GM12891 (cell line): ENCODE measurements around the gene SYNE1.

Experiments
- DNase-seq: peaks from one replicate; pipeline ENCODE4 v3.0.0; 2011; ENCODE audit warnings: low spot score; ENCODE audit not compliant: insufficient read length
- FAIRE-seq: peaks from 2 replicates; lab custom pipeline; 2011; peaks lifted over from hg19 to GRCh38; lab: Jason Lieb, UNC
- PAX5 ChIP-seq: IDR thresholded peaks from 2 replicates; pipeline ENCODE4 v1.6.1; 2011; ENCODE audit warnings: low read length, moderate library complexity, mild to moderate bottlenecking; ENCODE audit not compliant: insufficient read depth, severe bottlenecking
- POLR2A ChIP-seq: IDR thresholded peaks from 2 replicates; pipeline ENCODE4 v1.6.1; 2011; ENCODE audit warnings: low read depth, low read length, control low read depth
- POLR2AphosphoS5 ChIP-seq: IDR thresholded peaks from 2 replicates; pipeline ENCODE4 v1.6.1; 2011; ENCODE audit warnings: low read depth, low read length, control low read depth
- POU2F2 ChIP-seq: IDR thresholded peaks from 2 replicates; pipeline ENCODE4 v1.6.1; 2011; ENCODE audit warnings: low read depth, mild to moderate bottlenecking, control low read depth, low read length, moderate library complexity
- SPI1 ChIP-seq: IDR thresholded peaks from 2 replicates; pipeline ENCODE4 v1.6.1; 2011; ENCODE audit warnings: low read depth, low read length, control low read depth
- TAF1 ChIP-seq: IDR thresholded peaks from 2 replicates; pipeline ENCODE4 v1.6.1; 2011; ENCODE audit warnings: low read depth, low read length, control low read depth

SYNE1 gene

GRCh38 chr6:152609125-152609670, 28.0 kb downstream of the SYNE1 start:
- FAIRE-seq: no peak
- no peak for DNase-seq
- TF ChIP-seq POLR2A (no peak), POU2F2 (no peak), PAX5 (no peak), TAF1 (no peak), POLR2AphosphoS5 (no peak), SPI1 (no peak)

- no peak for DNase-seq
- TF ChIP-seq PAX5 (no peak), TAF1 (no peak), SPI1 (no peak), POLR2AphosphoS5 (no peak), POU2F2 (no peak), POLR2A (no peak)
- no peak for FAIRE-seq
Measured at GRCh38 chr6:152605941-152606340, 31.2 kb downstream of the SYNE1 start.

DNA sequence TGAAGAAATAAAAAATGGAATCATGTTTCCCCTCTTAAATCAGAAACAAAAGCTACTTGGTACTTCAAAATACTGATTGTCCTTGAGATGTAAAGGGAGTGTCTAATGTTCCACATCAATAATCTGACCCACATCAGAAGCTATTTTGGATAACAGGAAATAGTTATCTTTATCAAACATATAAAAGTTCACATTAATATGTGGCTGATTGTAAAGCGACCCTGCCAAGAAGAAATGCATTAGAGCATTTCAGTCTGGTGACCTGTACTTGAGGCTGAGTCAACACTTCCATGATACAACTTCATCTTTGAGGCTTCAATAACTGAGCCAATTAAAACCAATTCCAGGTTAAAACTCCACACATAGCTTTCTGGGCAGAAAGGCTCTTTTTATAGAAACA, 31.8 kb downstream of the SYNE1 start:
- TF ChIP-seq POU2F2: no peak
- TF ChIP-seq POLR2A: no peak
- TF ChIP-seq TAF1: no peak
- TF ChIP-seq SPI1: no peak
- TF ChIP-seq PAX5: no peak
- TF ChIP-seq POLR2AphosphoS5: no peak
- DNase-seq: no peak
- no peak for FAIRE-seq

GRCh38 chr6:152603911-152604310, 33.3 kb downstream of the SYNE1 start:
- FAIRE-seq: no peak
- no peak for DNase-seq
- no peak for TF ChIP-seq POLR2A
- no peak for TF ChIP-seq SPI1
- no peak for TF ChIP-seq POU2F2
- no peak for TF ChIP-seq POLR2AphosphoS5

GRCh38 chr6:152600022-152600421, 37.1 kb downstream of the SYNE1 start:
- FAIRE-seq (no peak), DNase-seq (no peak)
- TF ChIP-seq SPI1 (no peak), TAF1 (no peak), POLR2AphosphoS5 (no peak), POU2F2 (no peak), PAX5 (no peak)

GRCh38 chr6:152598901-152599537, 38.1 kb downstream of the SYNE1 start:
- FAIRE-seq (no peak), DNase-seq (no peak)
- TF ChIP-seq SPI1: no peak
- TF ChIP-seq TAF1: no peak
- no peak for TF ChIP-seq POLR2AphosphoS5
- TF ChIP-seq PAX5: no peak
- TF ChIP-seq POLR2A: no peak
- TF ChIP-seq POU2F2: no peak

- DNase-seq: no peak
- TF ChIP-seq PAX5 (no peak), TAF1 (no peak)
- no peak for FAIRE-seq
Measured at GRCh38 chr6:152598421-152598820, 38.7 kb downstream of the SYNE1 start.

- FAIRE-seq: no peak
- no peak for DNase-seq
- TF ChIP-seq SPI1 (no peak), POLR2A (no peak), POU2F2 (no peak), POLR2AphosphoS5 (no peak), PAX5 (no peak), TAF1 (no peak)
Measured at GRCh38 chr6:152596726-152597125, 40.4 kb downstream of the SYNE1 start.

DNA sequence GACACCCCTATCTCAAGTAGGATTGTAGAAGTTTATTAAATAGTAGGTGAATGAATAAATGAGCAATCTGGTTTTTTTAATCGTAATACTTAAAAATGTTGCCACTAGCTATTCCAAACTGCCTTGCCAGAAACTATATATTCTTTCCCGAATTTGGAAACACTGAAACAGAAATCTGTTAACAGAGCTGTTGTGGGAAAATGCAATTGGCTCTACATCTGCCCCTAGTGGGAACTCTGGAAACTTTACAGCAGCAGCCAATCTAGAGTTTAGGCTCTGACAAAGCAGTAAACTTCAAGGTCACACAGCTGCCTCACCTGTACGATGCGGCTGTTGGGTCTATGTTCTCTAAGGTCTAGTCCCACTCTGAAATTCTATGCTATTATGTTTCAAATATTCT, 41.7 kb downstream of the SYNE1 start:
- FAIRE-seq: no peak
- TF ChIP-seq POU2F2: no peak
- no peak for TF ChIP-seq PAX5
- no peak for TF ChIP-seq POLR2AphosphoS5
- no peak for TF ChIP-seq POLR2A
- TF ChIP-seq SPI1: no peak
- no peak for TF ChIP-seq TAF1
- DNase-seq: no peak

GRCh38 chr6:152594701-152595100, 42.5 kb downstream of the SYNE1 start:
- no peak for FAIRE-seq
- no peak for DNase-seq
- TF ChIP-seq POLR2AphosphoS5 (no peak), TAF1 (no peak), POLR2A (no peak), PAX5 (no peak), SPI1 (no peak), POU2F2 (no peak)
